Tibial nerve (tissue), 4 donors: ENCODE data around the gene DPH1. TPM values are rescaled to one million over a fixed set of nuclear protein-coding genes. Genes with fewer than 3 reads are reported as not detected.
A peak's percentile ranks its signal among the peaks of the same experiment; 100 is the strongest.

Experiments
- DNase-seq, 2 donors: peaks; one replicate each; pipeline ENCODE4 v3.0.0-alpha.2; 2019; ENCODE audit warnings: low spot score in 2 of 2
- H3K27ac ChIP-seq, 4 donors: fragments of 200-600 bp; sonication (generic) in 3 of 4; one replicate each; pipeline ENCODE4 v1.5.1; 2017 to 2019; ENCODE audit warnings: mild to moderate bottlenecking in 1 of 4
- H3K27me3 ChIP-seq, 2 donors: fragments of 200-600 bp; sonication (generic) in 1 of 2; one replicate each; pipeline versions ENCODE4 v1.5.1 to v1.6.0; 2017 to 2019
- H3K36me3 ChIP-seq, 3 donors: fragments of 200-600 bp; sonication (generic); one replicate each; pipeline ENCODE4 v1.5.1; 2018 to 2019
- H3K4me1 ChIP-seq, 4 donors: fragments of 200-600 bp; sonication (generic) in 3 of 4; one replicate each; pipeline ENCODE4 v1.5.1; 2017 to 2019
- H3K4me3 ChIP-seq, 4 donors: fragments of 200-600 bp; sonication (generic) in 3 of 4; one replicate each; pipeline ENCODE4 v1.5.1; 2017 to 2019; ENCODE audit warnings: mild to moderate bottlenecking in 1 of 4, moderate library complexity in 1 of 4
- H3K9me3 ChIP-seq, 4 donors: fragments of 200-600 bp; sonication (generic) in 3 of 4; one replicate each; pipeline ENCODE4 v1.5.1; 2017 to 2019
- EP300 ChIP-seq, 2 donors: sonication (generic); formaldehyde crosslinking; IDR thresholded peaks; one replicate each; pipeline ENCODE4 v1.6.1; 2017; ENCODE audit warnings: antibody characterized with exemption in 2 of 2, mild to moderate bottlenecking in 1 of 2
- POLR2A ChIP-seq, 2 donors: fragments of 450-650 bp; IDR thresholded peaks; one replicate each; pipeline ENCODE4 v1.6.1; 2017; ENCODE audit warnings: antibody characterized with exemption in 2 of 2, mild to moderate bottlenecking in 2 of 2, moderate library complexity in 2 of 2
- WGBS, 2 donors: methylation state at CpG; one replicate each; pipeline ENCODE4 v1.1.5; 2018; 5-methylcytosine and 5-hydroxymethylcytosine counted together
- total RNA-seq, 4 donors: library from RNA; depleted of rRNA; stranded (reverse); fragments of >200 nt; gene quantifications; one replicate each; pipeline ENCODE4 v1.1.0, GENCODE V29; 2016
- TF ChIP-seq, protein P1 (sequence below), 5 experiments: fragments of 200-600 bp in 3 of 5; fragments of 450-650 bp in 2 of 5; sonication (generic) in 3 of 5; IDR thresholded peaks; one replicate each; pipeline ENCODE4 v1.5.1; 2016 to 2019; ENCODE audit warnings: antibody characterized with exemption in 5 of 5, mild to moderate bottlenecking in 3 of 5, moderate library complexity in 2 of 5

Gene DPH1
- total RNA-seq, 4 donors from 2014 or later = 56.3 to 137 (median 63.9) TPM

DNA sequence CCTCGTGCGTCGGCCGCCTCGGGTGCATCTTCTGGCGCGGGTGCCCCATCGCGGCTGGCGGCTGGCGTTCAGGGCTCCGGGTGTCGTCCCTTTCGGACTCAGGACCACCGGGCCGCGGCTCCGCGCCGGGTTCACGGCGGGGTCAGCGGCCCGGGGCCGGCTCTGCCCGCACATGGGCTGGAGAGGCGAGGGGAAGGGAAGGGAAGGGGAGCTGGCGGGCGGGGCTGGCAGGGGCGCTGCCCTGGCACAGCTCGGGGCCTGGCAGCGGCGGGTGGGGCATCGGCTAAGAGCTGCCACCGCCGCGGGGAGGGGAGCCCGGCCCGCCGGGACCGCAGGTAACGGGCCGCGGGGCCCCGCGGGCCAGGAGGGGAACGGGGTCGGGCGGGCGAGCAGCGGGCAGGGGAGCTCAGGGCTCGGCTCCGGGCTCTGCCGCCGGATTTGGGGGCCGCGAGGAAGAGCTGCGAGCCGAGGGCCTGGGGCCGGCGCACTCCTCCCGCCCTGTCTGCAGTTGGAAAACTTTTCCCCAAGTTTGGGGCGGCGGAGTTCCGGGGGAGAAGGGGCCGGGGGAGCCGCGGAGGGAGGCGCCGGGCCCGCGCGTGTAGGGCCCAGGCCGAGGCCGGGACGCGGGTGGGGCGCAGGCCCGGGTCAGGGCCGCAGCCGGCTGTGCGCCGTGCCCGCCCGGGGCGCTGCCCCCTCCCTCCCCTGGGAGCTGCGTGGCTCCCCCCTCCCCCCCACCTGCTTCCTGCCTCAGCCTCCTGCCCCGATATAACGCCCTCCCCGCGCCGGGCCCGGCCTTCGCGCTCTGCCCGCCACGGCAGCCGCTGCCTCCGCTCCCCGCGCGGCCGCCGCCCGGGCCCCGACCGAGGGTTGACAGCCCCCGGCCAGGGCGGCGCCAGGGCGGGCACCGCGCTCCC, 25.6 kb downstream of the DPH1 start:
- Histone ChIP-seq H3K9me3 (no peaks in the 10 kb centered on the region), H3K4me3 (peak overlapping the region; percentile 49 to 69 (median 58)), H3K27ac (peak overlapping the region; percentile 87 to 92 (median 91)), H3K36me3 (peaks cover 0 to 34% (median 0%) of the 10 kb centered on the region in 3 donors), H3K4me1 (peaks cover 3 to 84% (median 44%) of the 10 kb centered on the region in 4 donors), H3K27me3 (peaks cover 0 to 23% of the 10 kb centered on the region in 2 donors)
- no peak for DNase-seq
- TF ChIP-seq, protein P1, sequence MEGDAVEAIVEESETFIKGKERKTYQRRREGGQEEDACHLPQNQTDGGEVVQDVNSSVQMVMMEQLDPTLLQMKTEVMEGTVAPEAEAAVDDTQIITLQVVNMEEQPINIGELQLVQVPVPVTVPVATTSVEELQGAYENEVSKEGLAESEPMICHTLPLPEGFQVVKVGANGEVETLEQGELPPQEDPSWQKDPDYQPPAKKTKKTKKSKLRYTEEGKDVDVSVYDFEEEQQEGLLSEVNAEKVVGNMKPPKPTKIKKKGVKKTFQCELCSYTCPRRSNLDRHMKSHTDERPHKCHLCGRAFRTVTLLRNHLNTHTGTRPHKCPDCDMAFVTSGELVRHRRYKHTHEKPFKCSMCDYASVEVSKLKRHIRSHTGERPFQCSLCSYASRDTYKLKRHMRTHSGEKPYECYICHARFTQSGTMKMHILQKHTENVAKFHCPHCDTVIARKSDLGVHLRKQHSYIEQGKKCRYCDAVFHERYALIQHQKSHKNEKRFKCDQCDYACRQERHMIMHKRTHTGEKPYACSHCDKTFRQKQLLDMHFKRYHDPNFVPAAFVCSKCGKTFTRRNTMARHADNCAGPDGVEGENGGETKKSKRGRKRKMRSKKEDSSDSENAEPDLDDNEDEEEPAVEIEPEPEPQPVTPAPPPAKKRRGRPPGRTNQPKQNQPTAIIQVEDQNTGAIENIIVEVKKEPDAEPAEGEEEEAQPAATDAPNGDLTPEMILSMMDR (IDR thresholded peaks at IDR 0.05) = no peak
- TF ChIP-seq EP300 (IDR thresholded peaks at IDR 0.05) (no peak), POLR2A (IDR thresholded peaks at IDR 0.05) (no peak)
- 3 to 5% methylated on average over 32 to 35 of the region's 113 CpGs for WGBS, 2 donors

DNA sequence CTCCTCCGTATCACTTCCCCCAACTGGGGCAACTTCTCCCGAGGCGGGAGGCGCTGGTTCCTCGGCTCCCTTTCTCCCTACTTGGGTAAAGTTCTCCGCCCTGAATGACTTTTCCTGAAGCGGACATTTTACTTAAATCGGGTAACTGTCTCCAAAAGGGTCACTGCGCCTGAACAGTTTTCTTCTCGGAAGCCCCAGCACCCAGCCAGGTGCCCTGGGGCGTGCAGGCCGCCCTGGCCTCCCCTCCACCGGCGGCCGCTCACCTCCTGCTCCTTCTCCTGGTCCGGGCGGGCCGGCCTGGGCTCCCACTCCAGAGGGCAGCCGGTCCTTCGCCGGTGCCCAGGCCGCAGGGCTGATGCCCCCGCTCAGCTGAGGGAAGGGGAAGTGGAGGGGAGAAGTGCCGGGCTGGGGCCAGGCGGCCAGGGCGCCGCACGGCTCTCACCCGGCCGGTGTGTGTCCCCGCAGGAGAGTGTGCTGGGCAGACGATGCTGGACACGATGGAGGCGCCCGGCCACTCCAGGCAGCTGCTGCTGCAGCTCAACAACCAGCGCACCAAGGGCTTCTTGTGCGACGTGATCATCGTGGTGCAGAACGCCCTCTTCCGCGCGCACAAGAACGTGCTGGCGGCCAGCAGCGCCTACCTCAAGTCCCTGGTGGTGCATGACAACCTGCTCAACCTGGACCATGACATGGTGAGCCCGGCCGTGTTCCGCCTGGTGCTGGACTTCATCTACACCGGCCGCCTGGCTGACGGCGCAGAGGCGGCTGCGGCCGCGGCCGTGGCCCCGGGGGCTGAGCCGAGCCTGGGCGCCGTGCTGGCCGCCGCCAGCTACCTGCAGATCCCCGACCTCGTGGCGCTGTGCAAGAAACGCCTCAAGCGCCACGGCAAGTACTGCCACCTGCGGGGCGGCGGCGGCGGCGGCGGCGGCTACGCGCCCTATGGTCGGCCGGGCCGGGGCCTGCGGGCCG, 26.5 kb downstream of the DPH1 start:
- no peak for DNase-seq
- H3K36me3 ChIP-seq = peaks cover 0 to 43% (median 0%) of the 10 kb centered on the region in 3 donors
- 32 to 36% methylated on average over 43 to 81 of the region's 85 CpGs for WGBS, 2 donors
- H3K4me1 ChIP-seq = peaks cover 0 to 84% (median 45%) of the 10 kb centered on the region in 4 donors
- peaks cover 0 to 24% of the 10 kb centered on the region in 2 donors for H3K27me3 ChIP-seq
- H3K9me3 ChIP-seq = no peaks in the 10 kb centered on the region
- peak overlapping the region; percentile 49 to 92 (median 91) for H3K27ac ChIP-seq
- H3K4me3 ChIP-seq = peak overlapping the region; percentile 24 to 69 (median 48)
- TF ChIP-seq EP300 (IDR thresholded peaks at IDR 0.05) (peak in 1 of 2 donors; percentile 15), POLR2A (IDR thresholded peaks at IDR 0.05) (no peak)
- TF ChIP-seq, protein P1 (IDR thresholded peaks at IDR 0.05) = peak in 2 of 5 experiments; percentile 11 to 14

DNA sequence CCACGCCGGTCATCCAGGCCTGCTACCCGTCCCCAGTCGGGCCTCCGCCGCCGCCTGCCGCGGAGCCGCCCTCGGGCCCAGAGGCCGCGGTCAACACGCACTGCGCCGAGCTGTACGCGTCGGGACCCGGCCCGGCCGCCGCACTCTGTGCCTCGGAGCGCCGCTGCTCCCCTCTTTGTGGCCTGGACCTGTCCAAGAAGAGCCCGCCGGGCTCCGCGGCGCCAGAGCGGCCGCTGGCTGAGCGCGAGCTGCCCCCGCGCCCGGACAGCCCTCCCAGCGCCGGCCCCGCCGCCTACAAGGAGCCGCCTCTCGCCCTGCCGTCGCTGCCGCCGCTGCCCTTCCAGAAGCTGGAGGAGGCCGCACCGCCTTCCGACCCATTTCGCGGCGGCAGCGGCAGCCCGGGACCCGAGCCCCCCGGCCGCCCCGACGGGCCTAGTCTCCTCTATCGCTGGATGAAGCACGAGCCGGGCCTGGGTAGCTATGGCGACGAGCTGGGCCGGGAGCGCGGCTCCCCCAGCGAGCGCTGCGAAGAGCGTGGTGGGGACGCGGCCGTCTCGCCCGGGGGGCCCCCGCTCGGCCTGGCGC, 27.3 kb downstream of the DPH1 start:
- Histone ChIP-seq H3K4me3 (peak overlapping the region in 3 of 4 donors; percentile 9 to 69 (median 49)), H3K27me3 (peaks cover 0 to 21% of the 10 kb centered on the region in 2 donors), H3K27ac (peak overlapping the region; percentile 49 to 92 (median 71)), H3K4me1 (peaks cover 0 to 85% (median 45%) of the 10 kb centered on the region in 4 donors), H3K9me3 (no peaks in the 10 kb centered on the region), H3K36me3 (peaks cover 0 to 51% (median 0%) of the 10 kb centered on the region in 3 donors)
- DNase-seq = no peak
- WGBS, 2 donors = 13 to 33% methylated on average over 17 to 42 of the region's 81 CpGs
- TF ChIP-seq POLR2A (IDR thresholded peaks at IDR 0.05) = no peak
- TF ChIP-seq, protein P1 (IDR thresholded peaks at IDR 0.05) = no peak
- no peak for TF ChIP-seq EP300 (IDR thresholded peaks at IDR 0.05)

DNA sequence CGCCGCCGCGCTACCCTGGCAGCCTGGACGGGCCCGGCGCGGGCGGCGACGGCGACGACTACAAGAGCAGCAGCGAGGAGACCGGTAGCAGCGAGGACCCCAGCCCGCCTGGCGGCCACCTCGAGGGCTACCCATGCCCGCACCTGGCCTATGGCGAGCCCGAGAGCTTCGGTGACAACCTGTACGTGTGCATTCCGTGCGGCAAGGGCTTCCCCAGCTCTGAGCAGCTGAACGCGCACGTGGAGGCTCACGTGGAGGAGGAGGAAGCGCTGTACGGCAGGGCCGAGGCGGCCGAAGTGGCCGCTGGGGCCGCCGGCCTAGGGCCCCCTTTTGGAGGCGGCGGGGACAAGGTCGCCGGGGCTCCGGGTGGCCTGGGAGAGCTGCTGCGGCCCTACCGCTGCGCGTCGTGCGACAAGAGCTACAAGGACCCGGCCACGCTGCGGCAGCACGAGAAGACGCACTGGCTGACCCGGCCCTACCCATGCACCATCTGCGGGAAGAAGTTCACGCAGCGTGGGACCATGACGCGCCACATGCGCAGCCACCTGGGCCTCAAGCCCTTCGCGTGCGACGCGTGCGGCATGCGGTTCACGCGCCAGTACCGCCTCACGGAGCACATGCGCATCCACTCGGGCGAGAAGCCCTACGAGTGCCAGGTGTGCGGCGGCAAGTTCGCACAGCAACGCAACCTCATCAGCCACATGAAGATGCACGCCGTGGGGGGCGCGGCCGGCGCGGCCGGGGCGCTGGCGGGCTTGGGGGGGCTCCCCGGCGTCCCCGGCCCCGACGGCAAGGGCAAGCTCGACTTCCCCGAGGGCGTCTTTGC, 28.0 kb downstream of the DPH1 start:
- peak overlapping the region; percentile 76 to 92 (median 92) for H3K27ac ChIP-seq
- H3K4me3 ChIP-seq = peak overlapping the region in 3 of 4 donors; percentile 46 to 69 (median 49)
- WGBS, 2 donors = 37 to 50% methylated on average over 40 to 53 of the region's 98 CpGs
- DNase-seq = no peak
- H3K9me3 ChIP-seq = no peaks in the 10 kb centered on the region
- peaks cover 0 to 91% (median 49%) of the 10 kb centered on the region in 4 donors for H3K4me1 ChIP-seq
- peaks cover 0 to 26% of the 10 kb centered on the region in 2 donors for H3K27me3 ChIP-seq
- peaks cover 0 to 58% (median 0%) of the 10 kb centered on the region in 3 donors for H3K36me3 ChIP-seq
- TF ChIP-seq POLR2A (IDR thresholded peaks at IDR 0.05) (no peak), EP300 (IDR thresholded peaks at IDR 0.05) (peak in 1 of 2 donors; percentile 49)
- TF ChIP-seq, protein P1 (IDR thresholded peaks at IDR 0.05) = no peak
